Prostate gland (tissue), 2 donors: ENCODE measurements around the gene GPR107. TPM values are rescaled to one million over a fixed set of nuclear protein-coding genes. Genes with fewer than 3 reads are reported as not detected.

Source experiments
- DNase-seq: peaks from one replicate; pipeline ENCODE4 v3.0.0-alpha.2; 2019; ENCODE audit warnings: low spot score
- H3K27ac ChIP-seq, 2 donors: fragments of 200-600 bp; sonication (generic); 2 replicates each; pipeline ENCODE4 v1.5.1; 2017 to 2019
- H3K27me3 ChIP-seq: fragments of 200-600 bp; sonication (generic); replicated peaks from 2 replicates; pipeline ENCODE4 v1.5.1; 2019; ENCODE audit not compliant: insufficient read depth
- H3K36me3 ChIP-seq, 2 donors: fragments of 200-600 bp; sonication (generic); 1 replicate in 1 of 2; 2 replicates in 1 of 2; pipeline versions ENCODE4 v1.5.1 to v1.8.1; 2017 to 2019
- H3K4me1 ChIP-seq: fragments of 200-600 bp; sonication (generic); replicated peaks from 2 replicates; pipeline ENCODE4 v1.5.1; 2019
- H3K4me3 ChIP-seq, 2 donors: fragments of 200-600 bp; sonication (generic); 2 replicates each; pipeline ENCODE4 v1.5.1; 2017 to 2019
- H3K9me3 ChIP-seq: fragments of 200-600 bp; sonication (generic); 2 replicates; pipeline ENCODE4 v1.5.1; 2017
- CTCF ChIP-seq, 4 experiments: fragments of 200-600 bp in 2 of 4; fragments of 450-650 bp in 2 of 4; sonication (generic) in 2 of 4; IDR thresholded peaks; 1 replicate in 3 of 4; 2 replicates in 1 of 4; pipeline ENCODE4 v1.5.1; 2016 to 2019; ENCODE audit warnings: antibody characterized with exemption in 4 of 4, mild to moderate bottlenecking in 2 of 4, moderate library complexity in 2 of 4
- POLR2A ChIP-seq: fragments of 450-650 bp; IDR thresholded peaks from one replicate; pipeline ENCODE4 v1.6.1; 2016; ENCODE audit warnings: antibody characterized with exemption, mild to moderate bottlenecking
- POLR2AphosphoS5 ChIP-seq: sonication (generic); formaldehyde crosslinking; IDR thresholded peaks from one replicate; pipeline ENCODE4 v1.6.1; 2017; ENCODE audit warnings: antibody characterized with exemption
- WGBS: methylation state at CpG from one replicate; pipeline ENCODE4 v1.1.5; 2018; 5-methylcytosine and 5-hydroxymethylcytosine counted together
- intact Hi-C: fragments of 100-400 bp; cut with DNase I; formaldehyde crosslinking; loops from one replicate; pipeline ENCODE4 v1.14.2; 2022
- total RNA-seq, 2 donors: library from RNA; depleted of rRNA; stranded (reverse); fragments of >200 nt; gene quantifications; one replicate each; pipeline ENCODE4 v1.1.0, GENCODE V29; 2016

GPR107 gene
- total RNA-seq, 2 donors from 2014 or later: 36.3 to 51.5 TPM

- no peak for TF ChIP-seq POLR2AphosphoS5
- no peak for TF ChIP-seq POLR2A
- TF ChIP-seq CTCF (IDR thresholded peaks at IDR 0.05): no peak
- intact Hi-C loops: loop anchor here (5.0 kb wide), 1 partner anchor 42 kb away; no protein-coding TSS in a partner anchor
Observed at GRCh38 chr9:130054820-130055219, 1.1 kb downstream of the GPR107 start.

GRCh38 chr9:130058154-130058553, 4.4 kb downstream of the GPR107 start:
- no peak overlapping the region for H3K27ac ChIP-seq
- intact Hi-C loops: no loop called here
- no peak for TF ChIP-seq CTCF (IDR thresholded peaks at IDR 0.05)
- no peak for TF ChIP-seq POLR2A
- no peak for TF ChIP-seq POLR2AphosphoS5
- 87% methylated on average over 7 of the region's 7 CpGs for WGBS
- no peaks in the 10 kb centered on the region for H3K4me1 ChIP-seq
- no peak overlapping the region for H3K4me3 ChIP-seq
- H3K9me3 ChIP-seq: no peaks in the 10 kb centered on the region
- DNase-seq: no peak
- no peaks in the 10 kb centered on the region for H3K27me3 ChIP-seq
- no peaks in the 10 kb centered on the region for H3K36me3 ChIP-seq

More at GRCh38 chr9:130054820-130055219, 1.1 kb downstream of the GPR107 start:
- Histone ChIP-seq H3K36me3 (no peaks in the 10 kb centered on the region), H3K9me3 (no peaks in the 10 kb centered on the region), H3K4me3 (peak overlapping the region; percentile 93 to 95), H3K27ac (no peak overlapping the region), H3K27me3 (no peaks in the 10 kb centered on the region), H3K4me1 (peaks cover 13% of the 10 kb centered on the region)
- no peak for DNase-seq
- WGBS: 69% methylated on average over 8 of the region's 8 CpGs

- WGBS: 60% methylated on average over 3 of the region's 3 CpGs
- Histone ChIP-seq H3K4me3 (no peak overlapping the region), H3K4me1 (no peaks in the 10 kb centered on the region), H3K27ac (no peak overlapping the region), H3K36me3 (no peaks in the 10 kb centered on the region), H3K9me3 (no peaks in the 10 kb centered on the region), H3K27me3 (no peaks in the 10 kb centered on the region)
- TF ChIP-seq POLR2AphosphoS5 (no peak), POLR2A (no peak), CTCF (IDR thresholded peaks at IDR 0.05) (no peak)
- intact Hi-C loops: no loop called here
- DNase-seq: no peak
Observed at GRCh38 chr9:130058887-130059286, 5.2 kb downstream of the GPR107 start.

- intact Hi-C loops: no loop called here
- Histone ChIP-seq H3K36me3 (no peaks in the 10 kb centered on the region), H3K4me3 (no peak overlapping the region), H3K4me1 (no peaks in the 10 kb centered on the region), H3K9me3 (no peaks in the 10 kb centered on the region), H3K27ac (no peak overlapping the region), H3K27me3 (no peaks in the 10 kb centered on the region)
- TF ChIP-seq POLR2AphosphoS5: no peak
- TF ChIP-seq POLR2A: no peak
- TF ChIP-seq CTCF (IDR thresholded peaks at IDR 0.05): no peak
- no peak for DNase-seq
- 69% methylated on average over 7 of the region's 7 CpGs for WGBS
Observed at GRCh38 chr9:130060296-130060695, 6.6 kb downstream of the GPR107 start.

GRCh38 chr9:130062750-130063149, 9.0 kb downstream of the GPR107 start:
- no peak for DNase-seq
- no peaks in the 10 kb centered on the region for H3K4me1 ChIP-seq
- WGBS: 74% methylated on average over 2 of the region's 2 CpGs
- TF ChIP-seq POLR2A: no peak
- no peak for TF ChIP-seq CTCF (IDR thresholded peaks at IDR 0.05)
- TF ChIP-seq POLR2AphosphoS5: no peak
- no peaks in the 10 kb centered on the region for H3K27me3 ChIP-seq
- H3K36me3 ChIP-seq: no peaks in the 10 kb centered on the region
- intact Hi-C loops: no loop called here
- H3K9me3 ChIP-seq: no peaks in the 10 kb centered on the region
- no peak overlapping the region for H3K27ac ChIP-seq
- H3K4me3 ChIP-seq: no peak overlapping the region
